Mucosa of descending colon (tissue), 3 donors: ENCODE measurements around the gene FLNB. TPM values are rescaled to one million over a fixed set of nuclear protein-coding genes. Genes with fewer than 3 reads are reported as not detected.

ENCODE experiments used
- ATAC-seq: fragments of 200-7000 bp; cut with Tn5 transposase; one replicate; pipeline ENCODE4 v1.9.1; 2020; ENCODE audit warnings: mild to moderate bottlenecking, moderate library complexity
- DNase-seq, 3 donors: peaks; one replicate each; pipeline ENCODE4 v3.0.0-alpha.2; 2020
- H3K36me3 ChIP-seq: fragments of 200-600 bp; one replicate; pipeline ENCODE4 v1.8.0; 2021; ENCODE audit warnings: low read depth, mild to moderate bottlenecking
- H3K4me1 ChIP-seq: fragments of 200-600 bp; one replicate; pipeline ENCODE4 v1.8.0; 2021; ENCODE audit warnings: low read depth, mild to moderate bottlenecking
- H3K4me3 ChIP-seq: fragments of 200-600 bp; one replicate; pipeline ENCODE4 v1.8.0; 2021; ENCODE audit warnings: mild to moderate bottlenecking
- H3K9me3 ChIP-seq: fragments of 200-600 bp; one replicate; pipeline ENCODE4 v1.8.0; 2021; ENCODE audit warnings: mild to moderate bottlenecking
- intact Hi-C, 2 donors: fragments of 100-400 bp; cut with DNase I in 1 of 2; cut with micrococcal nuclease in 1 of 2; formaldehyde crosslinking; loops; one replicate each; pipeline versions ENCODE4 v1.11.0 to v1.11.1; 2022; cut with DNase I, micrococcal nuclease
- total RNA-seq, 3 donors: library from RNA; stranded (reverse); fragmentation: NEBNext Ultra II Directional in 2 of 3; extraction: Animal tissue kit (Norgen Biotek cat#: 25700) in 2 of 3; gene quantifications; one replicate each; pipeline versions ENCODE4 v1.2.1 to v1.2.4, GENCODE V29; 2021 to 2023
- TF ChIP-seq, protein P1 (sequence below): fragments of 200-600 bp; IDR thresholded peaks from one replicate; pipeline ENCODE4 v1.8.0; 2022; ENCODE audit warnings: antibody characterized with exemption, mild to moderate bottlenecking
- donor health status: DM: no; HTN: no; CAD: no; lungs with moderate emphysema.
- donor health status: DM: no; HTN: no; CAD: no.
- donor health status: DM: no; HTN: yes; CAD: no.

Gene FLNB
- total RNA-seq, 3 donors from 2014 or later = 256 to 555 (median 357) TPM

DNA sequence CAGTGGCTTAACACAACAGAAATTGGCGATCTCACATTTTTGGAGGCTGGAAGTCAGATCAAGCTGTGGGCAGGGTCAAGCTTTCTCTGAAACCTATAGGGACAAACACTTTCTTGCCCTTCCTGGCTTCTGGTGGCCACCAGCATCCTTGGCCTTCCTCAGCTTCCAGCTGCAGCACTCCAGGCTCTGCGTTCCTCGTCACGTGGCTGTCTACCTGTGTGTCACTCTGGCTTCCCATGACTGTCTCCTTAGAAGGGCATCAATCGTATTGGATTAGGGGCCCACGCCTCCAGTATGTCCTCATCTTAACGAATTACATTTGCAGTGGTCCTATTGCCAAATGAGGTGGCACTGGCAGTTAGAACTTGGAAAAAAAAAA is 176.7 kb downstream of the FLNB start:
- no peak for DNase-seq
- TF ChIP-seq, protein P1, sequence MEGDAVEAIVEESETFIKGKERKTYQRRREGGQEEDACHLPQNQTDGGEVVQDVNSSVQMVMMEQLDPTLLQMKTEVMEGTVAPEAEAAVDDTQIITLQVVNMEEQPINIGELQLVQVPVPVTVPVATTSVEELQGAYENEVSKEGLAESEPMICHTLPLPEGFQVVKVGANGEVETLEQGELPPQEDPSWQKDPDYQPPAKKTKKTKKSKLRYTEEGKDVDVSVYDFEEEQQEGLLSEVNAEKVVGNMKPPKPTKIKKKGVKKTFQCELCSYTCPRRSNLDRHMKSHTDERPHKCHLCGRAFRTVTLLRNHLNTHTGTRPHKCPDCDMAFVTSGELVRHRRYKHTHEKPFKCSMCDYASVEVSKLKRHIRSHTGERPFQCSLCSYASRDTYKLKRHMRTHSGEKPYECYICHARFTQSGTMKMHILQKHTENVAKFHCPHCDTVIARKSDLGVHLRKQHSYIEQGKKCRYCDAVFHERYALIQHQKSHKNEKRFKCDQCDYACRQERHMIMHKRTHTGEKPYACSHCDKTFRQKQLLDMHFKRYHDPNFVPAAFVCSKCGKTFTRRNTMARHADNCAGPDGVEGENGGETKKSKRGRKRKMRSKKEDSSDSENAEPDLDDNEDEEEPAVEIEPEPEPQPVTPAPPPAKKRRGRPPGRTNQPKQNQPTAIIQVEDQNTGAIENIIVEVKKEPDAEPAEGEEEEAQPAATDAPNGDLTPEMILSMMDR = no peak
- intact Hi-C loops = loop anchor here (5.0 kb wide), 2 partner anchors 112 to 117 kb away; no protein-coding TSS in a partner anchor
- peaks cover 5% of the 10 kb centered on the region for H3K4me1 ChIP-seq
- H3K36me3 ChIP-seq = no peaks in the 10 kb centered on the region
- no peak for ATAC-seq
- H3K9me3 ChIP-seq = no peaks in the 10 kb centered on the region
- H3K4me3 ChIP-seq = no peak overlapping the region

GRCh38 chr3:58188173-58188564 is 179.9 kb downstream of the FLNB start:
- TF ChIP-seq, protein P1 = no peak
- no peaks in the 10 kb centered on the region for H3K9me3 ChIP-seq
- H3K36me3 ChIP-seq = no peaks in the 10 kb centered on the region
- DNase-seq (no peak), ATAC-seq (peak; percentile 10)
- no peaks in the 10 kb centered on the region for H3K4me1 ChIP-seq
- H3K4me3 ChIP-seq = no peak overlapping the region
- intact Hi-C loops = loop anchor here (5.0 kb wide), 2 partner anchors 109 to 114 kb away; no protein-coding TSS in a partner anchor

- Histone ChIP-seq H3K9me3 (no peaks in the 10 kb centered on the region), H3K36me3 (no peaks in the 10 kb centered on the region), H3K4me1 (no peaks in the 10 kb centered on the region), H3K4me3 (no peak overlapping the region)
- intact Hi-C loops = loop anchor here (5.0 kb wide), 2 partner anchors 108 to 113 kb away; no protein-coding TSS in a partner anchor
- DNase-seq = no peak
- ATAC-seq = no peak
- TF ChIP-seq, protein P1 = no peak
Measured at GRCh38 chr3:58188921-58189451, 180.8 kb downstream of the FLNB start.

DNA sequence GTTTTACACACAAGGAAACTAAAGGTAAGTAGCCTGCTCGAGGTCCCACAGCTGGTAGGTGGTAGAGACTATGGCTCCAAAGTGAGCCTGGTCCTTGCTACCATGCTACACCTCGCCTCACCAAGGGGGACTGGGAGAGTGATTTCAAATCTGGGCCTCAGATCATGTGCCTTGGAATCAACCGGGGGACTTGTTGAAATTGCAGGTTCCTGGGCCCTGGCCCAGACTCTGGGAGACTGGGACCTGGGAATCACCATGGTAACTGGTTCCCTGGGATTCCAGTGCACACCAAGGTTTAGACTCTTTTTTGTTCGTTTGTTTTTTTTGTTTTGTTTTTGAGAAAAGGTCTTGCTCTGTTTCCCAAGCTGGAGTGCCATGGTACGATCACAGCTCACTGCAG is 181.5 kb downstream of the FLNB start:
- no peak for DNase-seq
- Histone ChIP-seq H3K9me3 (no peaks in the 10 kb centered on the region), H3K4me3 (no peak overlapping the region), H3K4me1 (no peaks in the 10 kb centered on the region), H3K36me3 (no peaks in the 10 kb centered on the region)
- no peak for ATAC-seq
- intact Hi-C loops = loop anchor here (5.0 kb wide), 2 partner anchors 108 to 113 kb away; no protein-coding TSS in a partner anchor
- TF ChIP-seq, protein P1 = no peak

DNA sequence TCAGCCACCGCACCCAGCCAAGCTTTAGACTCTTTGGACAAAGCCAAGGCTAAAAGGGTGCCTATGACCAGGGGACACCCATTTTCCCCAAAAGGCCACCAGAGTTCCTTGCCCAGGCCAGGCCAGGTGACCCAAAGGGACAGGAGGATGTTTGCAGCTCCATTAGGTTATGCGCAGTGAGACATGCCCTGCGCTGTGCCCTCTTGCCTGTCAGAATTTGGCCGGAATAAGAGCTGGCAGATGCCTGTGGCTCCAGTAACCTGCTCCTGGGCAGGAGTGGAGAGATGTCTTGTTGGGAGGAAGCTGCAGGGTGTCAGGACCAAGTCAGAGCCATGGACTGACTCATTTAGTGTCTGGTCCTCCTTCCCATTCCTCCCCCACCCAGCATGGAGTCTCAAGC is 182.1 kb downstream of the FLNB start:
- intact Hi-C loops = no loop called here
- H3K4me1 ChIP-seq = no peaks in the 10 kb centered on the region
- no peak for ATAC-seq

More for the DNA sequence above, 182.1 kb downstream of the FLNB start:
- no peak for DNase-seq
- H3K9me3 ChIP-seq = no peaks in the 10 kb centered on the region
- no peak overlapping the region for H3K4me3 ChIP-seq
- TF ChIP-seq, protein P1 = no peak
- H3K36me3 ChIP-seq = no peaks in the 10 kb centered on the region
